GM23248 (cell line): ENCODE results near the gene ZBTB49. TPM values are rescaled to one million over a fixed set of nuclear protein-coding genes. Genes with fewer than 3 reads are reported as not detected.
"Not testable (repeated sequence)": the region's sequence is repeated elsewhere in the genome, so short reads cannot be mapped to it uniquely, and the experiment has no call there.

ENCODE experiments used
- DNase-seq: peaks from one replicate; pipeline ENCODE4 v3.0.0-alpha.2; 2015
- H2AFZ ChIP-seq: fragments of 200-600 bp; sonication (generic); 2 replicates; pipeline ENCODE4 v1.6.1; 2016; ENCODE audit warnings: antibody characterized with exemption
- H3F3A ChIP-seq: fragments of 200-600 bp; sonication (generic); 2 replicates; pipeline ENCODE4 v1.6.1; 2016; ENCODE audit warnings: mild to moderate bottlenecking, antibody characterized with exemption, mixed run types; ENCODE audit not compliant: insufficient read depth
- H3K27ac ChIP-seq: fragments of 200-600 bp; sonication (generic); 2 replicates; pipeline ENCODE4 v1.5.1; 2016; ENCODE audit warnings: mild to moderate bottlenecking
- H3K27me3 ChIP-seq: fragments of 200-600 bp; sonication (generic); replicated peaks from 2 replicates; pipeline ENCODE4 v1.6.1; 2016; ENCODE audit warnings: mild to moderate bottlenecking; ENCODE audit not compliant: insufficient read depth
- H3K36me3 ChIP-seq: fragments of 200-600 bp; sonication (generic); 2 replicates; pipeline ENCODE4 v1.6.1; 2016; ENCODE audit warnings: low read depth, mild to moderate bottlenecking
- H3K4me1 ChIP-seq: fragments of 200-600 bp; sonication (generic); 2 replicates; pipeline ENCODE4 v1.6.1; 2016; ENCODE audit warnings: mild to moderate bottlenecking; ENCODE audit not compliant: insufficient read depth
- H3K4me2 ChIP-seq: fragments of 200-600 bp; sonication (generic); one replicate; pipeline ENCODE4 v1.6.1; 2016; ENCODE audit warnings: mild to moderate bottlenecking; ENCODE audit not compliant: unreplicated experiment
- H3K4me3 ChIP-seq: fragments of 200-600 bp; sonication (generic); 2 replicates; pipeline ENCODE4 v1.5.1; 2016; ENCODE audit warnings: mild to moderate bottlenecking
- H3K79me2 ChIP-seq: fragments of 200-600 bp; sonication (generic); 2 replicates; pipeline ENCODE4 v1.6.1; 2016; ENCODE audit warnings: mild to moderate bottlenecking; ENCODE audit not compliant: insufficient read depth
- H3K9ac ChIP-seq: fragments of 200-600 bp; sonication (generic); 2 replicates; pipeline ENCODE4 v1.6.1; 2016; ENCODE audit warnings: mild to moderate bottlenecking
- H3K9me2 ChIP-seq: fragments of 200-600 bp; sonication (generic); 2 replicates; pipeline ENCODE4 v1.6.1; 2016; ENCODE audit warnings: mixed run types, mild to moderate bottlenecking, moderate library complexity; ENCODE audit not compliant: insufficient read depth
- H3K9me3 ChIP-seq: fragments of 200-600 bp; sonication (generic); one replicate; pipeline ENCODE4 v1.6.1; 2017; ENCODE audit warnings: low read depth
- H4K20me1 ChIP-seq: fragments of 200-600 bp; sonication (generic); 2 replicates; pipeline ENCODE4 v1.6.0; 2016; ENCODE audit not compliant: insufficient read depth
- EZH2 ChIP-seq: fragments of 200-600 bp; sonication (generic); IDR thresholded peaks from 2 replicates; pipeline ENCODE4 v1.6.1; 2018; ENCODE audit warnings: antibody characterized with exemption, mild to moderate bottlenecking; ENCODE audit not compliant: insufficient read depth, poor library complexity, severe bottlenecking
- EZH2phosphoT487 ChIP-seq: fragments of 200-600 bp; sonication (generic); IDR thresholded peaks from 2 replicates; pipeline ENCODE4 v1.6.1; 2018; ENCODE audit warnings: antibody characterized with exemption, moderate library complexity, mild to moderate bottlenecking, low read depth; ENCODE audit not compliant: insufficient read depth
- WGBS, 2 experiments: methylation state at CpG; one replicate each; pipeline ENCODE4 v1.1.6; 2015 to 2017; ENCODE audit warnings: low lambda C conversion rate in 2 of 2, low coverage in 1 of 2; ENCODE audit errors: missing lambda C conversion rate in 2 of 2; 5-methylcytosine and 5-hydroxymethylcytosine counted together
- in situ Hi-C: fragments of 300-500 bp; cut with MboI; formaldehyde crosslinking; loops from 2 replicates; pipeline ENCODE4 v1.15.0; 2020
- polyA plus RNA-seq: library from polyadenylated mRNA; unstranded; fragments of >200 nt; fragmentation: Nextera tagmentation; extraction: Ambion mirVana; gene quantifications from 2 replicates; pipeline ENCODE4 v1.2.1, GENCODE V29; 2016
- total RNA-seq: library from RNA; depleted of rRNA; stranded (reverse); fragments of >200 nt; shearing (Covaris generic); gene quantifications from 2 replicates; pipeline ENCODE4 v1.2.3, GENCODE V29; 2014

ZBTB49 gene
- total and polyA plus RNA-seq, 2 experiments from 2014 or later: 1.9 to 2.9 TPM

DNA sequence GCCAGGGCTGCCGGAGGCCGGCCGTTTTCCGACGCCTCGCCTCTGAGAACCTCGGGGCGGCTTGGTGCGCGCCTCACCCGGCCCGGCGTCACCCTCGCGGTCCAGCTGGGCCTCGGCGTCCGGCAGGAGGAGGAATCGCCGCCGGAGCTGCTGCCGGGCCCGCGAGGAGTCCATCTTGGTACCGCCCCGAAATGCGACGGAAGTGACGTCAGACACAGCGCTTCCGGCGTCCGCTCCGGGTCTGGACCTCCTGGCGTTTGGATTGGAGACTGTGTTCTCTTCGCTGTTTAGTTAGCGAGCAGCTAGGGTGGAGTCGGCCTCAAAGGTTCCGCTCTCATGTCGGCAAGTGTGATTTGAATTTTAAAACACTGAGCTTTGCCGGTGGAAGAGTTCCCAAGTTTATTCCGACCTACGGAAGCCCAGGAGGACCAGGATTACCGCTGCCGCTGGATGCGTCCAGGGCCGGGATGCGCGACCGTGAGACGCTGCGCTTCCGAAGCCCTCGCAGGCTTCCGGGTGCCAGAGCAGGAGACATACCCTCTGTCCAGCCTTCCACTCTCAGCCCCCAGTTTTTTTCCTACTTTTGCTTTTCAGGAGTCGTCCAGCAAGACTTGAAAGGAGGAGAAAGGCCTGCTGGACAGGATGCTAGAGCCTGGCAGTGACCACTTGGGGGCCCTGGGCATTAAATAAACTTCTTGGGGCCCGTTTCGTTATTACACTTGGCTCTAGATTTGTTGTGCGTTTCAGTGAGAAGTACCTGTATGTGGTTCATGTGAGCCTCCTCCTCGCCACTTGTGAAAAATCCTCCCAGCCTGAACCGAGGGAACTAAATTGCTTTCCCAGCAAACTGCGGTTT lies 41.8 kb upstream of the ZBTB49 start, which contains the start of gene TMEM128:
TSS of gene TMEM128 (minus strand) at position 195 of the 856 bp plus-strand sequence. CDS start at position 174, 21 bp downstream.
- Histone ChIP-seq H3K79me2 (peaks cover 21% of the 10 kb centered on the region), H3F3A (peaks cover 5% of the 10 kb centered on the region; the same call in 1 of the 2 replicates), H3K9me2 (no peaks in the 10 kb centered on the region), H4K20me1 (no peaks in the 10 kb centered on the region), H3K9me3 (no peaks in the 10 kb centered on the region), H3K9ac (peak within 1 kb of the TSS; percentile 92), H3K27me3 (no peaks in the 10 kb centered on the region), H3K27ac (peak within 1 kb of the TSS; percentile 91), H2AFZ (peak within 1 kb of the TSS; percentile 96), H3K36me3 (no peaks in the 10 kb centered on the region; the same call in 1 of the 2 replicates), H3K4me1 (peaks cover 14% of the 10 kb centered on the region), H3K4me2 (peak within 1 kb of the TSS; percentile 92), H3K4me3 (peak within 1 kb of the TSS; percentile 84)
- peak; percentile 97 for DNase-seq
- no peak for TF ChIP-seq EZH2
- TF ChIP-seq EZH2phosphoT487: no peak
- WGBS, 2 experiments: 2% methylated on average over 48 to 62 of the region's 62 CpGs
- in situ Hi-C loops: no loop called here

DNA sequence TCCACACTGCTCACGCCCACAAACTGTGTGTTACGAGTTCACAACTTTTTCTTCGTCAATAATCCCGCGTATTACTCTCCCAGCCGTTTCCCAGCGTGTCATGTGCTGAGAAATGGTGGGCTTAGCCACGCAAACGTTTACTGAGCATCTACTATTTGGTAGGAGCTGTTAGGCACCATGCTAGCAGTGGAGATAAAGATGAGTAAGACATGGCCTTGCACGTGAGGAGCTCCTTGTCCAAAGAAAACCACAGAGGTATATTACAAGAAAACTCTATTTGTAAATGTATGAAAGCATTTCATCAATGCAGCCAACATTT lies 41.2 kb upstream of the ZBTB49 start:
- Histone ChIP-seq H3K4me3 (peak overlapping the region; percentile 84), H3K4me1 (peaks cover 14% of the 10 kb centered on the region), H3K9ac (peak overlapping the region; percentile 92), H3K9me2 (no peaks in the 10 kb centered on the region), H3K9me3 (no peaks in the 10 kb centered on the region), H3K27me3 (no peaks in the 10 kb centered on the region), H4K20me1 (no peaks in the 10 kb centered on the region), H3F3A (peaks cover 5% of the 10 kb centered on the region; the same call in 1 of the 2 replicates), H3K27ac (peak overlapping the region; percentile 91), H3K36me3 (no peaks in the 10 kb centered on the region; the same call in 1 of the 2 replicates), H3K79me2 (peaks cover 21% of the 10 kb centered on the region), H3K4me2 (peak overlapping the region; percentile 92), H2AFZ (peak overlapping the region; percentile 96)
- 3% methylated on average over 10 of the region's 10 CpGs for WGBS, 2 experiments
- in situ Hi-C loops: no loop called here
- TF ChIP-seq EZH2 (no peak), EZH2phosphoT487 (no peak)
- peak; percentile 66 for DNase-seq

DNA sequence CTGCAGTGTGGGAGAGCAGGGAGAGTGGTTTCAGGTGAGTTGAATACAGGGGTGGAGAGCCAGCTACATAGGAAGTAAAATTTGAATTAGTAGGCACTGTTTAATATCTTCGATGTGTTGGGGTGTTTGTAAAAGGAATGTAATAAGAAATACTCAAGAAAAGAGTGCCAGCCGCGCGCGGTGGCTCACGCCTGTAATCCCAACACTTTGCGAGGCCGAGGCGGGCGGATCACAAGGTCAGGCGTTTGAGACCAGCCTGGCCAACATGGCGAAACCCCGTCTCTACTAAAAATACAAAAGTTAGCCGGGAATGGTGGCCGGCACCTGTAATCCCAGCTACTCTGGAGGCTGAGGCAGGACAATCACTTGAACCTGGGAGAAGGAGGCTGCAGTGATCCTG lies 40.7 kb upstream of the ZBTB49 start:
- H2AFZ ChIP-seq: peak overlapping the region; percentile 96
- in situ Hi-C loops, H3K27me3 ChIP-seq, H3F3A ChIP-seq, H3K9me2 ChIP-seq, H4K20me1 ChIP-seq, DNase-seq, H3K9me3 ChIP-seq, H3K36me3 ChIP-seq: not testable (repeated sequence)
- peak overlapping the region; percentile 92 for H3K9ac ChIP-seq
- peaks cover 21% of the 10 kb centered on the region for H3K79me2 ChIP-seq
- H3K4me2 ChIP-seq: peak overlapping the region; percentile 92
- peak overlapping the region; percentile 84 for H3K4me3 ChIP-seq
- peaks cover 14% of the 10 kb centered on the region for H3K4me1 ChIP-seq
- 94 to 95% methylated on average over 15 of the region's 15 CpGs for WGBS, 2 experiments
- H3K27ac ChIP-seq: peak overlapping the region; percentile 91

DNA sequence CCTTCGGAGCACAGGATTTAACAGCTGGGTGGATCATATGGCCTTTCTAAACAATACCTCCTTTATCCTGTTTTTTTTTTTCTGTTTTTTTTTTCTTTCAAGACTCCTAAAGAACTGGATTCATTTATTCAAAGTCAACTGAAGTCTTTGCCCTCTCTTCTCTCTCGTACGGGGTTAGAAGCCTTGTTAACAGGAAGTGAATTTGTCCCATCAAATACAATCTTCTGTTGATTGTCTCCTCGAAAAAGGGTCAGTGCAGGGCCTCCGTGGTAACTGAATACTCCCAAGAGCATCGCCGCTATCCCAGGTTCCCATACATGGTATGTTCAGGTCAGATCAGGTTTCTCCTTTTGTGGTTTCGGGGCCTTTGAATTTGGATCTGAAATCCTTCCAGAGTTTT lies 40.2 kb upstream of the ZBTB49 start:
- no peak overlapping the region for H3K4me2 ChIP-seq
- no peaks in the 10 kb centered on the region for H4K20me1 ChIP-seq
- H3K79me2 ChIP-seq: peaks cover 21% of the 10 kb centered on the region
- H2AFZ ChIP-seq: no peak overlapping the region
- H3K36me3 ChIP-seq: no peaks in the 10 kb centered on the region; the same call in 1 of the 2 replicates
- 79 to 81% methylated on average over 8 of the region's 8 CpGs for WGBS, 2 experiments
- H3F3A ChIP-seq: peaks cover 5% of the 10 kb centered on the region; the same call in 1 of the 2 replicates
- peaks cover 14% of the 10 kb centered on the region for H3K4me1 ChIP-seq
- no peak overlapping the region for H3K9ac ChIP-seq
- no peak overlapping the region for H3K27ac ChIP-seq
- H3K9me3 ChIP-seq: no peaks in the 10 kb centered on the region
- no peak for DNase-seq
- H3K9me2 ChIP-seq: no peaks in the 10 kb centered on the region
- TF ChIP-seq EZH2 (no peak), EZH2phosphoT487 (no peak)
- no peak overlapping the region for H3K4me3 ChIP-seq
- in situ Hi-C loops: no loop called here
- peaks cover 7% of the 10 kb centered on the region for H3K27me3 ChIP-seq
